Right renal cortex interstitium (tissue), 3 donors: ENCODE results near the gene PLEKHS1. TPM values are rescaled to one million over a fixed set of nuclear protein-coding genes. Genes with fewer than 3 reads are reported as not detected.
"Not testable (repeated sequence)": the region's sequence is repeated elsewhere in the genome, so short reads cannot be mapped to it uniquely, and the experiment has no call there.

Experiments
- DNase-seq, 3 donors: peaks; one replicate each; pipeline ENCODE4 v3.0.0-alpha.2; 2013; ENCODE audit warnings: low read depth in 3 of 3, low spot score in 2 of 3
- polyA plus RNA-seq, 3 donors: library from polyadenylated mRNA; unstranded; fragments of 120-200 nt; gene quantifications; one replicate each; pipeline ENCODE4 v1.2.1, GENCODE V29; 2013; ENCODE audit not compliant: insufficient read length in 3 of 3

PLEKHS1 gene
- polyA plus RNA-seq, 3 donors: 0.18 to 0.21 TPM; not detected in 1

DNA sequence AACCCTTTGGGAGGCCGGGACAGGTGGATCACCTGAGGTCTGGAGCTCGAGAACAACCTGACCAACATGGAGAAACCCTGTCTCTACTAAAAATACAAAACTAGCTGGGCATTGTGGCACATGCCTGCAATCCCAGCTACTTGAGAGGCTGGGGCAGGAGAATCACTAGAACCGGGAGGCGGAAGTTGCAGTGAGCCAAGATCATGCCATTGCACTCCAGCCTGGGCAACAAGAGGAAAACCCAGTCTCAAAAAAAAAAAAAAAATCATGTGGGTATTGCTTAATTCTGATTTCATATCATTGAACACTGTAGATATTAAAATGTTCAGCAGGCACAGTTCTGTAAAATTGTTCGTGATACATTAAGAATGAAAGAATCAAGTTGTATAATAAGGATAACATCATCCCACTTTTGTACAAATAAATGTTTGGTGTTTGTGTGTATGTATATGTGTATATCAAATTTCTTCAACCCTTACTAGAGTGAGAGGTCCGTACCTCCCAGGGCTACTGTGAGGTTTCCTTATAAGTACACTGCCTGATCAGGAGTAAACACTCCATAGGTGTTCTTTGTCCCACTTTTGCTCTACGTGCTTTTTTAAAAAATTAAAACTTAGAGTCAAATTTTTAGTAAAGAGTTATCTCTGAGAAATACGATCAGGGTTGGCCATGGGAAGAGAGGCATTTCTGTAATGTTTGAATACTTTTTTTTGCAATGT is 31.7 kb downstream of the PLEKHS1 start:
- DNase-seq: no peak

DNA sequence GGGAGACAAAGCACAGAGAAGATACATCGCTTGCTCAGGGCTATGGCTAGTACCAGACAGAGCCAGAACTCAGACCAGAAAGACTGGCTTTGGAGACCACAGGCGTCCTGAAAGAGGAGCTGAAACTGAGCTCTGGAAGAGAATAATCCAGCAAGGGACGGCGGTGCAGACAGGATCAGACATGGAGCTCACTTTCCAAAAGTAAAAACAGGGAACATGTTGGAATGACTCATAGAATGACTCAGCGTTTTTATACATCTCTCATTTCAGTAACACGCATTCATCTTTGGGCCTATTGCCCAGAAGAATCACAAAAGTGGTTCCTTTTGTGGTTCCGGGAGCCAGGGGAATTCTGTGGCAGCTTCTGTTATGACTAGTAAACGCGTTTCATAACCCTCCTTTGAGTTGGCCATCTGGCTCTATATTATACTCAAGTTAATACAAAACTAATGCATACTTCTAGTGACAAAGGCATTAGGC is 37.2 kb downstream of the PLEKHS1 start:
- DNase-seq: no peak

DNA sequence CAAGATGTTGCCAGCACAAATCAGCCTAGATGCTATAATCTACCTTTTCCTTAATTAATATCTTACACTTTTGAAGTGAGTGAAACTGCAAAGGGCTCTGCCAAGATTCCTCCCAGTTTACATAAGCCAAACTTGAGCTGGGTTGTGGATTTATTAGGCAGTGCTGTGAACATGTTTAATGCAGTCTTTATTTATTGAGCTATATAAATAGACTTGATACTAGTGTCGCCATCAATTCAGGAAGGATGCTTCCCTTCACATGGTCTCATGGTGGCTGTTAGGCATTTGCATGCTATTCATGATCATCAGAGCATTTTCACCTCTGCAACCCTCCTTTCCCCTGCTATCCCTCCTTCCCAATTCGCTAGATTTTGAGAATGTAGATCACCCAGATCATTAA is 40.2 kb downstream of the PLEKHS1 start:
- no peak for DNase-seq

DNA sequence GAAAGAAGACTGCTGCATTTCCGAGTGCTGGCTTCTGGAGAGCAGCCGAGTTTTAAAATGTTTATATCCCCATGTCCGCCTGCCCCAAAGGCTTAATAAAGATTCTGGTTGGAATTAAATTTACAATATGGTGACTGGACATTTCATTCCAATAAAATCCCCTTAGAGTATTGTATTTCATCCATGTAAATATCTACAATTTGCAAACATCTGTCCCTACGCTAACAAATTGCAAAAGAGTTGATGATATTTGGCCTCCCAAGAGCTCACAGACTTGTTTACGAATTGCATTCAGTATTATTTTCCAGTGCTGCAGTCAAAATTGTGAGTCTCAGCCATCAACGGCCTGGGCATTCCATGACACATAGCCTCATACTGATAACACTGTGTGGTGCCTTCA is 50.1 kb downstream of the PLEKHS1 start:
- DNase-seq: no peak

DNA sequence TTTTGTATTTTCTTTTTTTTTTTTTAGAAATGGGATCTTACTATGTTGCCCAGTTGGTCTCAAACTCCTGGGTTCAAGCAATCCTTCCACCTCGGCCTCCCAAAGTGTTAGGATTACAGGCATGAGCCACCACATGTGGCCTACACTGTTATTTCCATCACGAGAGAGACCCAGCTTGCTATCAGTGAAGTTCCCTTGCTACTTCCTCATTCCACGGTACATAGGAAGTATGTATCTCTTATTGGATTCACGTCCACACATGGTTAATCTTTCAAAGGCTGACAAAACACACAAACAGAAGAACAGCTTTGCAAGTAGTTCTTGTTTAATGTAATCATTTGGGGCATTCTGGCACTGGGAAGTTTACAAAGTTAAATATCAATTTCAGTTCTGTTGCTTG is 51.5 kb downstream of the PLEKHS1 start:
- DNase-seq: no peak

DNA sequence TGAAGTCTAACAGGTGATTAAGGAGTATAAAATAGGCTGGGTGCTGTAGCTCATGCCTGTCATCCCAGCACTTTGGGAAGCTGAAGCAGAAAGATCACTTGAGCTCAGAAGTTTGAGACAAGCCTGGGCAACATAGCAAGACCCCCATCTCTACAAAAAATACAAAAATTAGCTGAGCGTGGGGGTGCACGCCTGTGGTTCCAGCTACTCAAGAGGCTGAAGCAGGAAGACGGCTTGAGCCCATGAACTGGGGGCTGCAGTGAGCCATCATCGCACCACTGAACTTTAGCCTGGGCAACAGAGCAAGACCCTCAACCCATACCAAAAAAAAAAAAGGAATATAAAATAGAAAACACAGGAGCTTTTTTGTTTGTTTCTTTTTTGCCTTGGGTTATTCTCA is 55.0 kb downstream of the PLEKHS1 start:
- DNase-seq: no peak

DNA sequence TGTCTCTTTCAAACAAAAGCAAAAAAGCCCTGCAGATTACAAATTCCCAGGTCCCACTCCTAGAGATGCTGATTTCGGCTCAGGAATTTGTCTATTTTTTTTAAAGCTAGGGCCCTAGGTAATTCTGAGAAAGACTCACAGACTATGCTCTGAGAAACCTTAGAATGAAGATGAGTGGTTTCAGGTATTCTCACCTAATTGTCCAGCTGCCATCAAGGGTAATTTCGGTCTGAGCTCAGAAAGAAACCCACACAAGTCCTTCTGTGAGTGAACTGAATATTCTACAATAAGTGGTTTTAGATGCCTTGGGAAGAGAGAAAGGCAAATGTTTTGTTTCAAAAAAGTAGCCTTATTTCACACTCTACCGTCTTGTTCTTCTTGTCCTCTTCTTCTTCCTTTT is 56.7 kb downstream of the PLEKHS1 start:
- no peak for DNase-seq

DNA sequence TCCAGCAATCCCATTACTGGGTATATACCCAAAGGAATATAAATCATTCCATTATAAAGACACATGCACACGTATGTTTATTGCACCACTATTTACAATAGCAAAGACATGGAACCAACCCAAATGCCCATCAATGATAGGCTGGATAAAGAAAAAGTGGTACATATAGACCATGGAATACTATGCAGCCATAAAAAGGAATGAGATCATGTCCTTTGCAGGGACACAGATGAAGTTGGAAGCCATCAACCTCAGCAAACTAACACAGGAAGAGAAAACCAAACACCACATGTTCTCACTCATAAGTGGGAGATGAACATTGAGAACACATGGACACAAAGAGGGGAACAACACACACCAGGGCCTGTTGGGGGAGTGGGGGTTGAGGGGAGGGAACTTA is 63.2 kb downstream of the PLEKHS1 start:
- DNase-seq: not testable (repeated sequence)

DNA sequence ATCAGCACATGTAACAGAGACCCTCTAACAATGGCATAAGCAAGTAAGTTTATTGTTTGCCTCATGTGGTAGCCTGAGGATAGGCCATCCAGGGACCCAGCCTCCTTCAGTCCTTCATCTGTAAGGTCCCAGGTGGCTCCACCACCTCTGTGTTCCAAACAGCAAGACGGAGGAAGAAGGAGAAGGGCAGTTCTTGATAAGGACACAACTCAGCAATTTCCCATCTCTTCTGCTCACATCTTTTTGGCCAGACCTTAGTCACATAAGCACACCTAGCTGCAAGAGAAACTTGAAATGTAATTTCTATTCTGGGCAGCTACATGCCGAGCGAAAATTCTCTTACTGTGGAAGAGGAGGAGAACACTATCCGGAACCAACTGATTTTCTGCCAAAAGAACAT is 68.5 kb downstream of the PLEKHS1 start:
- no peak for DNase-seq

DNA sequence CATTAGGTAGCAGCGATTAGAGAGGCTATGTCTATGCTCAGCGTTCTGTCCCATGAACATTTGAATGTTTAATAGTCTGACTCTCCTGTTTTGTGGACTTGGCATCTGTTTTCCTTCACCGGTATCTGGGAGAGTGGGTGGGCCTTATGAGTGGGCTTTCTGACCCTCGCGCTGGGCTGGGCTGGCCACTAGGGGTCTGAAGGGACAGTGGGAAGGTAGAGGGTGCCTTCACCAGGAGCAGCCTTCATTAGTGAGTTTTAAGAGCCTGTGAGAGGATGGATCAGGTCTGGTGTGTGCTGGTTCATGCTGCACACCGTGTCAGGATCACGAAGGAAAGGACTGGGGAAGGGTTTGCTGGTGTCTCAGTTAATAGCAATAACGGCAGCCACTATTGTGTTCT is 69.0 kb downstream of the PLEKHS1 start:
- DNase-seq: no peak

DNA sequence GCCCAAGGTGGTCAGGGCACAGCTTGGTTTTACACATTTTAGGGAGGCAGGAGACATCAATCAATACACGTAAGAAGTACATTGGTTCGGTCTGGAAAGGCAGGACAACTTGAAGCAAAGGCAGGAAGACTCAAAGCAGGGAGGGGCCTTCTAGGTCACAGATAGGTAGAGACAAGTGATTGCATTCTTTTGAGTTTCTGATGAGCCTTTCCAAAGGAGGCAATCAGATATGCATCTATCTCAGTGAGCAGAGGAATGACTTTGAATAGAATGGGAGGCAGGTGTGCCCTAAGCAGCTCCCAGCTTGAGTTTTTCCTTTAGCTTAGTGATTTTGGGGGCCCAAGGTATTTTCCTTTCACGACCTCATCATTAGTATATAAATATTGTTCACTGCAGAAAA is 69.8 kb downstream of the PLEKHS1 start:
- not testable (repeated sequence) for DNase-seq

DNA sequence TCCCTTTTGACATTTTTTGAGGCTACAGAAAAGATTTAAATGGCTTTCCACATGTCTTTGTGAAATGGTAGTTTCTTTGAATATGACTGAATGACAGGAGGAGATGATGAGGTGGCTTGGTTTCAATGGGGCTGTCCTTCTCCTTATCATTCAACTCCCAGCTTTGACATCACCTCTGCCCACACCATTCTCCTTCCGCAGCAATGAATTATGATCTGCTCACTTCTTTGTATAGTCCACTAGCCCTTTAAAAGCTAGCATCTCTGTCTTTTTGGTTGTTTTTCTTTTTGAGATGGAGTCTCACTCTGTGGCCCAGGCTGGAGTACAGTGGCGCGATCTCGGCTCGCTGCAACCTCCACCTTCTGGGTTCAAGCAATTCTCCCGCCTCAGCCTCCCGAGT is 70.7 kb downstream of the PLEKHS1 start:
- no peak for DNase-seq

DNA sequence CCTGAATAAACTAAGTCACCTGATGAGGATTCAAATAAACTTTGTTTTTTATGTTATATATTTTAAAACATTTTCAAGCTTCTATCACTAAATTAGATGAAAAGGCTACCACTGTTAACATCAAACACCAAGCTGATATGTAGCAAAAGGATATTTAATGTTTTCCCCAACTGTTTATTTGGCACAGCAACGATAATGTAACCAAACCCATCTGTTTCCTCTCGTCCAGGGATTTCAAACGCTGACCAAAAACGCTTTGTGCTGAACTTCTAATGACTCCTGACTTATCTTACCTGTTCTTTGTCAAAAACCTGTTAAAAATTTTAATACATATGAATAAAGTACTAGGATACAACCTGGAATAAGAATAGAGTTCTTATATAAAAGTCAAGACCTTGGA is 71.9 kb downstream of the PLEKHS1 start:
- no peak for DNase-seq

DNA sequence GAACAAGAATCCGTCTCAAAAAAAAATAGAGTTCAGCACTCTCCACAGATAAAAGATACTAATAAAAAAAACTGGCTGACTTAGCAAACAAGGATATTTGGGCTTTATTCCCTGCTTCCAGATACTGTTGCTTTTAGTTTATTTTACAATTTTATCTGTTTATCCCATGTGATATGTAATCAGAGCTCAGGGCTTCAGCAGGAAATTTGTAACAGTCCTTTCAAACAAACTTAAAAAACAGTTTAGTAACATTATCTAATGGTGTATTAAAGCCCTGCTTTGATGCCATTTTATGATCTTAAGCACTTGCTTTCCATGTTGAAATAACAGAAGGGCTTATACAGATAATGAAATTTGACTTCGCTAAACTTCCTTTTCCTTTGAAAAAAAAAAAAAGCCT is 74.3 kb downstream of the PLEKHS1 start:
- DNase-seq: no peak

DNA sequence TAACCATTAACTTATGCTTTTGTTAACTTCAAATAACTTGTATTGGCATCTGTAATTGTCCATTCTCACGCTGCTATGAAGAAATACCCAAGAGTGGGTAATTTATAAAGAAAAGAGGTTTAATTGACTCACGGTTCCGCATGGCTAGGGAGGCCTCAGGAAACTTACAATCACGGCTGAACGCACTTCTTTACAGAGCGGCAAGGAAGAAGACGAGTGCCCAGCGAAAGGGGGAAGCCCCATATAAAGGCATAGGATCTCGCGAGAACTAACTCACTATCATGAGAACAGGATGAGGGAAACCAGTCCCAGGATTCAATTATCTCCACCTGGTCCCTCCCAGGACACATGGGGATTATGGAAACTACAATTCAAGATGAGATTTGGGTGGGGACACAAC is 77.1 kb downstream of the PLEKHS1 start:
- DNase-seq: not testable (repeated sequence)

Other genes starting within 250 kb of the PLEKHS1 start
- gene HABP2, start 198.6 kb upstream of the PLEKHS1 start, polyA plus RNA-seq: under 1 TPM; 0.40 to 0.65 (median 0.41) TPM
- gene NRAP, start 87.6 kb upstream of the PLEKHS1 start, polyA plus RNA-seq: under 1 TPM in 2 of 3 donors, not detected in 1; 0.06 to 0.11 TPM
- gene CASP7, start 71.8 kb upstream of the PLEKHS1 start, polyA plus RNA-seq: 10 to 100 TPM; 25.8 to 33.3 (median 28.8) TPM
- 10 to 100 TPM; 15.9 to 17.2 (median 16.8) TPM for gene DCLRE1A, start 102.4 kb downstream of the PLEKHS1 start, polyA plus RNA-seq
- gene NHLRC2, start 103.0 kb downstream of the PLEKHS1 start, polyA plus RNA-seq: 10 to 100 TPM; 16.6 to 19.6 (median 17.1) TPM